Activated CD8-positive, alpha-beta memory T cell treated with anti-CD3 and anti-CD28 coated beads for 24 hours (primary cell): ENCODE data around the gene AKAP8L.
"Not testable (repeated sequence)": the region's sequence is repeated elsewhere in the genome, so short reads cannot be mapped to it uniquely, and the experiment has no call there.

ENCODE experiments used
- DNase-seq: peaks from one replicate; pipeline ENCODE4 v3.0.0-alpha.2; 2020

Gene AKAP8L

GRCh38 chr19:15412832-15413231, 6.0 kb downstream of the AKAP8L start:
- no peak for DNase-seq

- DNase-seq, result not testable (repeated sequence)
Measured at GRCh38 chr19:15411351-15411750, 7.4 kb downstream of the AKAP8L start.

- DNase-seq, result no peak
Measured at GRCh38 chr19:15404780-15405211, 14.0 kb downstream of the AKAP8L start.

- no peak for DNase-seq
Measured at GRCh38 chr19:15404097-15404779, 14.6 kb downstream of the AKAP8L start.

- no peak for DNase-seq
Measured at GRCh38 chr19:15403151-15403531, 15.6 kb downstream of the AKAP8L start.

GRCh38 chr19:15402411-15403150, 16.2 kb downstream of the AKAP8L start:
- DNase-seq, result no peak

- DNase-seq, result no peak
Measured at GRCh38 chr19:15401397-15401710, 17.4 kb downstream of the AKAP8L start.

GRCh38 chr19:15400521-15401396, 18.0 kb downstream of the AKAP8L start:
- DNase-seq, result no peak

- no peak for DNase-seq
Measured at GRCh38 chr19:15399635-15400034, 19.2 kb downstream of the AKAP8L start.

- no peak for DNase-seq
Measured at GRCh38 chr19:15399234-15399515, 19.6 kb downstream of the AKAP8L start.

GRCh38 chr19:15398501-15399233, 20.1 kb downstream of the AKAP8L start:
- no peak for DNase-seq

- no peak for DNase-seq
Measured at GRCh38 chr19:15397782-15398181, 21.0 kb downstream of the AKAP8L start.

- no peak for DNase-seq
Measured at GRCh38 chr19:15397236-15397635, 21.6 kb downstream of the AKAP8L start.

GRCh38 chr19:15396436-15396835, 22.4 kb downstream of the AKAP8L start:
- DNase-seq, result no peak

- DNase-seq, result not testable (repeated sequence)
Measured at GRCh38 chr19:15395251-15395650, 23.5 kb downstream of the AKAP8L start.

- DNase-seq, result no peak
Measured at GRCh38 chr19:15394426-15394825, 24.4 kb downstream of the AKAP8L start.

- no peak for DNase-seq
Measured at GRCh38 chr19:15393963-15394362, 24.8 kb downstream of the AKAP8L start.

- DNase-seq, result no peak
Measured at GRCh38 chr19:15390814-15391213, 28.0 kb downstream of the AKAP8L start.

- DNase-seq, result no peak
Measured at GRCh38 chr19:15381864-15382263, 36.9 kb downstream of the AKAP8L start.

GRCh38 chr19:15381429-15381828, 37.4 kb downstream of the AKAP8L start:
- DNase-seq, result no peak

GRCh38 chr19:15379999-15380647, 38.7 kb downstream of the AKAP8L start:
- no peak for DNase-seq
